OCI-LY1 (cell line): ENCODE measurements around the gene LMLN.
"Not testable (repeated sequence)": the region's sequence is repeated elsewhere in the genome, so short reads cannot be mapped to it uniquely, and the experiment has no call there.

ENCODE experiments used
- H2AFZ ChIP-seq: fragments of 200-600 bp; sonication (generic), shearing (Covaris generic); 2 replicates; pipeline ENCODE4 v1.6.0; 2014; ENCODE audit warnings: antibody characterized with exemption, mild to moderate bottlenecking, low read length
- H3F3A ChIP-seq: fragments of 200-600 bp; sonication (generic), shearing (Covaris generic); 2 replicates; pipeline ENCODE4 v1.6.0; 2014; ENCODE audit warnings: mild to moderate bottlenecking, antibody characterized with exemption, low read length, moderate library complexity; ENCODE audit not compliant: insufficient read depth
- H3K27ac ChIP-seq: fragments of 200-600 bp; sonication (generic); 2 replicates; pipeline ENCODE4 v1.5.1; 2014; ENCODE audit warnings: low read length, mixed run types, mild to moderate bottlenecking, low read depth; ENCODE audit not compliant: poor library complexity, severe bottlenecking
- H3K27me3 ChIP-seq: fragments of 200-600 bp; sonication (generic); 2 replicates; pipeline ENCODE4 v1.6.0; 2014; ENCODE audit warnings: antibody characterized with exemption, mild to moderate bottlenecking, low read length, moderate library complexity; ENCODE audit not compliant: insufficient read depth
- H3K36me3 ChIP-seq: fragments of 200-600 bp; sonication (generic); 2 replicates; pipeline ENCODE4 v1.6.1; 2014; ENCODE audit warnings: mild to moderate bottlenecking, antibody characterized with exemption, low read length, moderate library complexity, mixed read lengths; ENCODE audit not compliant: insufficient read depth
- H3K4me1 ChIP-seq: fragments of 200-600 bp; sonication (generic); 2 replicates; pipeline ENCODE4 v1.5.1; 2014; ENCODE audit warnings: mild to moderate bottlenecking, low read length, moderate library complexity; ENCODE audit not compliant: insufficient read depth, severe bottlenecking
- H3K4me2 ChIP-seq: fragments of 200-600 bp; sonication (generic), shearing (Covaris generic); 2 replicates; pipeline ENCODE4 v1.6.1; 2014; ENCODE audit warnings: low read length
- H3K4me3 ChIP-seq: fragments of 200-600 bp; sonication (generic); 2 replicates; pipeline ENCODE4 v1.5.1; 2014; ENCODE audit warnings: low read length, low read depth, mild to moderate bottlenecking, mixed read lengths; ENCODE audit not compliant: poor library complexity, severe bottlenecking
- H3K79me2 ChIP-seq: fragments of 200-600 bp; shearing (Covaris generic); 2 replicates; pipeline ENCODE4 v1.6.1; 2016; ENCODE audit warnings: mixed run types, low read length, mixed read lengths; ENCODE audit not compliant: insufficient read depth
- H3K9ac ChIP-seq: fragments of 200-600 bp; sonication (generic), shearing (Covaris generic); 2 replicates; pipeline ENCODE4 v1.6.1; 2014; ENCODE audit warnings: mild to moderate bottlenecking, low read length, mixed read lengths
- H3K9me2 ChIP-seq: fragments of 200-600 bp; sonication (generic), shearing (Covaris generic); 2 replicates; pipeline ENCODE4 v1.6.1; 2014; ENCODE audit warnings: low read depth, mild to moderate bottlenecking, low read length, mixed read lengths
- H3K9me3 ChIP-seq: fragments of 200-600 bp; shearing (Covaris generic); 2 replicates; pipeline ENCODE4 v1.6.1; 2014; ENCODE audit warnings: low read length, mixed read lengths
- H4K20me1 ChIP-seq: fragments of 200-600 bp; sonication (generic), shearing (Covaris generic); 2 replicates; pipeline ENCODE4 v1.6.0; 2016; ENCODE audit warnings: mild to moderate bottlenecking, low read length; ENCODE audit not compliant: insufficient read depth
- EZH2 ChIP-seq: fragments of 200-600 bp; sonication (generic), shearing (Covaris generic); IDR thresholded peaks from 2 replicates; pipeline ENCODE4 v1.8.0; 2017; ENCODE audit warnings: borderline replicate concordance, mixed run types, mild to moderate bottlenecking, antibody characterized with exemption, low read length, moderate library complexity, mixed read lengths
- TF ChIP-seq, protein P1 (sequence below): fragments of 200-600 bp; sonication (generic), shearing (Covaris generic); IDR thresholded peaks from 2 replicates; pipeline ENCODE4 v1.5.1; 2017; ENCODE audit warnings: mild to moderate bottlenecking, antibody characterized with exemption, low read length, moderate library complexity, mixed read lengths

Gene LMLN

GRCh38 chr3:197926418-197926817 lies 33.6 kb upstream of the LMLN start:
- H3K9ac ChIP-seq: no peak overlapping the region

DNA sequence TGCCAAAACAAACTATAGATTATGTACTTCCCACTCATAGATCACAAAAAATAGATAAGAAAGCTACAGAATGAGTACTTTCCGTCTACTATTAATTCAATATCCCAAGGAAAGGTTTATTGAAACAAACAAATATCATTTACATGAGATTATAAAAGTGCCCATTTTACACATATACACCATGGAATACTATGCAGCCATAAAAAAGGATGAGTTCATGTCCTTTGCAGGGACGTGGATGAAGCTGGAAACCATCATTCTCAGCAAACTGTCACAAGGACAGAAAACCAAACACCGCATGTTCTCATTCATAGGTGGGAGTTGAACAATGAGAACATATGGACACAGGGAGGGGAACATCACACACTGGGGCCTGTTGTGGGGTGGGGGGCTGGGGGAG lies 32.4 kb upstream of the LMLN start:
- not testable (repeated sequence) for H3K27me3 ChIP-seq, H3K4me3 ChIP-seq, H3K4me2 ChIP-seq, H3K36me3 ChIP-seq, H3K4me1 ChIP-seq, H3K9me2 ChIP-seq, H4K20me1 ChIP-seq, H2AFZ ChIP-seq, H3K79me2 ChIP-seq, H3K9me3 ChIP-seq, H3K27ac ChIP-seq, H3F3A ChIP-seq, H3K9ac ChIP-seq

More at GRCh38 chr3:197926418-197926817, 33.6 kb upstream of the LMLN start:
- Histone ChIP-seq H3K36me3 (peaks cover 4% of the 10 kb centered on the region; the same call in 1 of the 2 replicates), H3K4me3 (no peak overlapping the region), H3K4me2 (no peak overlapping the region), H3K4me1 (no peaks in the 10 kb centered on the region), H3K27me3 (no peaks in the 10 kb centered on the region), H3F3A (no peaks in the 10 kb centered on the region), H4K20me1 (no peaks in the 10 kb centered on the region), H3K9me2 (no peaks in the 10 kb centered on the region), H3K79me2 (no peaks in the 10 kb centered on the region), H3K9me3 (no peaks in the 10 kb centered on the region), H2AFZ (no peak overlapping the region), H3K27ac (no peak overlapping the region)
- TF ChIP-seq EZH2: no peak
- TF ChIP-seq, protein P1, sequence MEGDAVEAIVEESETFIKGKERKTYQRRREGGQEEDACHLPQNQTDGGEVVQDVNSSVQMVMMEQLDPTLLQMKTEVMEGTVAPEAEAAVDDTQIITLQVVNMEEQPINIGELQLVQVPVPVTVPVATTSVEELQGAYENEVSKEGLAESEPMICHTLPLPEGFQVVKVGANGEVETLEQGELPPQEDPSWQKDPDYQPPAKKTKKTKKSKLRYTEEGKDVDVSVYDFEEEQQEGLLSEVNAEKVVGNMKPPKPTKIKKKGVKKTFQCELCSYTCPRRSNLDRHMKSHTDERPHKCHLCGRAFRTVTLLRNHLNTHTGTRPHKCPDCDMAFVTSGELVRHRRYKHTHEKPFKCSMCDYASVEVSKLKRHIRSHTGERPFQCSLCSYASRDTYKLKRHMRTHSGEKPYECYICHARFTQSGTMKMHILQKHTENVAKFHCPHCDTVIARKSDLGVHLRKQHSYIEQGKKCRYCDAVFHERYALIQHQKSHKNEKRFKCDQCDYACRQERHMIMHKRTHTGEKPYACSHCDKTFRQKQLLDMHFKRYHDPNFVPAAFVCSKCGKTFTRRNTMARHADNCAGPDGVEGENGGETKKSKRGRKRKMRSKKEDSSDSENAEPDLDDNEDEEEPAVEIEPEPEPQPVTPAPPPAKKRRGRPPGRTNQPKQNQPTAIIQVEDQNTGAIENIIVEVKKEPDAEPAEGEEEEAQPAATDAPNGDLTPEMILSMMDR: peak; percentile 69

- H3K9me2 ChIP-seq: no peaks in the 10 kb centered on the region
- no peaks in the 10 kb centered on the region for H3K27me3 ChIP-seq
- H3K79me2 ChIP-seq: no peaks in the 10 kb centered on the region
- no peak overlapping the region for H2AFZ ChIP-seq
- H3K4me2 ChIP-seq: no peak overlapping the region
- no peaks in the 10 kb centered on the region for H3K9me3 ChIP-seq
- H3K9ac ChIP-seq: no peak overlapping the region
- H3K4me3 ChIP-seq: no peak overlapping the region
- H4K20me1 ChIP-seq: no peaks in the 10 kb centered on the region
- no peaks in the 10 kb centered on the region for H3K4me1 ChIP-seq
- no peak overlapping the region for H3K27ac ChIP-seq
- no peaks in the 10 kb centered on the region for H3F3A ChIP-seq
- H3K36me3 ChIP-seq: no peaks in the 10 kb centered on the region
- TF ChIP-seq, protein P1: no peak
- no peak for TF ChIP-seq EZH2
Measured at GRCh38 chr3:197936819-197937384, 23.1 kb upstream of the LMLN start.

GRCh38 chr3:197940745-197941384 lies 19.2 kb upstream of the LMLN start:
- Histone ChIP-seq H2AFZ (no peak overlapping the region), H3K4me2 (no peak overlapping the region), H3K4me1 (no peaks in the 10 kb centered on the region), H3K9me3 (no peaks in the 10 kb centered on the region), H3K36me3 (no peaks in the 10 kb centered on the region), H3K4me3 (no peak overlapping the region), H3K27me3 (no peaks in the 10 kb centered on the region), H4K20me1 (no peaks in the 10 kb centered on the region), H3K27ac (no peak overlapping the region), H3F3A (no peaks in the 10 kb centered on the region), H3K79me2 (no peaks in the 10 kb centered on the region), H3K9me2 (no peaks in the 10 kb centered on the region), H3K9ac (no peak overlapping the region)
- TF ChIP-seq, protein P1: no peak
- TF ChIP-seq EZH2: no peak
